SK-N-MC (cell line): ENCODE results near the gene CRAT.

Source experiments
- EZH2 ChIP-seq: fragments of 200-600 bp; sonication (generic); IDR thresholded peaks from one replicate; pipeline ENCODE4 v1.6.1; 2017; ENCODE audit warnings: antibody characterized with exemption
- POLR2AphosphoS5 ChIP-seq: IDR thresholded peaks from 2 replicates; pipeline ENCODE4 v1.6.1; 2012; ENCODE audit warnings: mild to moderate bottlenecking, low read depth, low read length, borderline replicate concordance

DNA sequence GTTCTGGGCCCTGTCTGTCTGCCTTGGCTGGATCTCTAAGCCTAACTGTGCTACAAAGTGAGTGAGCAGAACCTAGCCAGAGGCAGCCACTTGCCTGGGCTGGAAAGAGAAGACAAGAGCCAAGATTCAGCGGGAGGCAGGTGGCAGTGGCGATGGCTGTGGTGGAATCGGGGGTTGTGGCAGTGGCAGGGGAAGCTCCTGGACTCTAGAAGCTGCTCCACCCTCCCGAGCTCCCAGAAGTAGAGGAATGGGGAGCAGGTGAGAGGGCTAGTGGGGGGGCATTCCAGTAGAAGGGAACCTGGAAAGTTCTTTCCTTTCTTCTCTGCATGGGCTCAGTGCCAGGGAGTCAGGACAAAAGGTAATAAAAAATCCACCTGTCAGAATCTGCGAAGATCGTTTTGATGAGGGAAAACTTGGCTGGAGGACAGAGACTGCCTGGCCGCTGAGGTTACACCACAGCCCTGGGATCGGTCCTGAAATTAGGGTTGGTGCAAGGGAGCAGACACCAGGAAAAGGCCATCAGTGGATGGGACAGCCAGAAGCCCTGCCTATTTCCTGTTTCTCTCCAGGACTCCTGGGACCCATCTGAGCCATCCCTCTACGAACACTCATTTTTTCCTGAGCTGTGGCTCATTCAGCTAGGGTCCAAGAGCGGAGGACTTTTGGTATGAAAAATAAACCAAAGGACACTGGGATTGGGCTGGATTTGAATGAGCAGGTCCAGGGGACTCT is 1.6 kb downstream of the CRAT start:
- TF ChIP-seq EZH2 = no peak
- TF ChIP-seq POLR2AphosphoS5 = no peak
